ENCODE data around the gene FAM20C.

FAM20C gene

GRCh38 chr7:245574-246295 lies 53.4 kb downstream of the FAM20C start:
- DNase-seq (ENCODE audit: low spot score): no peak

GRCh38 chr7:246451-246850 lies 54.1 kb downstream of the FAM20C start:
- no peak for DNase-seq (ENCODE audit: low spot score)

GRCh38 chr7:247181-247580 lies 54.8 kb downstream of the FAM20C start:
- DNase-seq (ENCODE audit: low spot score): no peak

- DNase-seq (ENCODE audit: low spot score): no peak
Observed at GRCh38 chr7:247636-248035, 55.3 kb downstream of the FAM20C start.

- DNase-seq (ENCODE audit: low spot score): no peak
Observed at GRCh38 chr7:248732-249435, 56.5 kb downstream of the FAM20C start.

- no peak for DNase-seq (ENCODE audit: low spot score)
Observed at GRCh38 chr7:249989-250388, 57.6 kb downstream of the FAM20C start.

GRCh38 chr7:250523-250922 lies 58.2 kb downstream of the FAM20C start:
- no peak for DNase-seq (ENCODE audit: low spot score)

- DNase-seq (ENCODE audit: low spot score): no peak
Observed at GRCh38 chr7:251005-251404, 58.6 kb downstream of the FAM20C start.

- no peak for DNase-seq (ENCODE audit: low spot score)
Observed at GRCh38 chr7:251446-252175, 59.2 kb downstream of the FAM20C start.

- no peak for DNase-seq (ENCODE audit: low spot score)
Observed at GRCh38 chr7:252216-252965, 60.0 kb downstream of the FAM20C start.

- DNase-seq (ENCODE audit: low spot score): no peak
Observed at GRCh38 chr7:252981-253380, 60.6 kb downstream of the FAM20C start.

GRCh38 chr7:253581-254336 lies 61.4 kb downstream of the FAM20C start:
- DNase-seq (ENCODE audit: low spot score): peak; percentile 65

- no peak for DNase-seq (ENCODE audit: low spot score)
Observed at GRCh38 chr7:254337-255037, 62.1 kb downstream of the FAM20C start.

- DNase-seq (ENCODE audit: low spot score): no peak
Observed at GRCh38 chr7:255038-255435, 62.7 kb downstream of the FAM20C start.

GRCh38 chr7:255721-256361 lies 63.5 kb downstream of the FAM20C start:
- DNase-seq (ENCODE audit: low spot score): no peak

- DNase-seq (ENCODE audit: low spot score): no peak
Observed at GRCh38 chr7:256461-256940, 64.1 kb downstream of the FAM20C start.

GRCh38 chr7:256981-257646 lies 64.7 kb downstream of the FAM20C start:
- DNase-seq (ENCODE audit: low spot score): no peak

GRCh38 chr7:257647-257992 lies 65.2 kb downstream of the FAM20C start:
- no peak for DNase-seq (ENCODE audit: low spot score)

GRCh38 chr7:258476-259190 lies 66.3 kb downstream of the FAM20C start:
- no peak for DNase-seq (ENCODE audit: low spot score)
